Activated CD4-positive, CD25-positive, alpha-beta regulatory T cell treated with anti-CD3 and anti-CD28 coated beads, Interleukin-2, amount 50 U/mL, for 16 hours (primary cell): ENCODE data around the gene ERBIN.
"Not testable (repeated sequence)": the region's sequence is repeated elsewhere in the genome, so short reads cannot be mapped to it uniquely, and the experiment has no call there.

Experiments
- DNase-seq: peaks from one replicate; pipeline ENCODE4 v3.0.0-alpha.2; 2020; ENCODE audit warnings: low read depth, low spot score

Gene ERBIN

DNA sequence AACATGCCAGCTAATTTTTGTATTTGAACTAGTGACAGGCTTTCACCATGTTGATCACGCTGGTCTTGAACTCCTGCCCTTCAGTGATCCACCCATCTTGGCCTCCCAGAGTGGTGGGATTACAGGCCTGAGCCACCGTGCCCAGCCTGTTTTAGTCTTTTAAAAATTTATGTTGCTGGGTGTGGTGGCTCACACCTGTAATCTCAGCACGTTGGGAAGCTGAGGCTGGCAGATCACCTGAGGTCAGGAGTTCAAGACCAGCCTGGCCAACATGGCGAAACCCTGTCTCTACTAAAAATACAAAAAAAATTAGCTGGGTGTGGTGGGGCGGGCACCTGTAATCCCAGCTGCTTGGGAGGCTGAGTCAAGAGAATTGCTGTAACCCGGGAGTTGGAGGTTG lies 10.7 kb upstream of the ERBIN start:
- not testable (repeated sequence) for DNase-seq

DNA sequence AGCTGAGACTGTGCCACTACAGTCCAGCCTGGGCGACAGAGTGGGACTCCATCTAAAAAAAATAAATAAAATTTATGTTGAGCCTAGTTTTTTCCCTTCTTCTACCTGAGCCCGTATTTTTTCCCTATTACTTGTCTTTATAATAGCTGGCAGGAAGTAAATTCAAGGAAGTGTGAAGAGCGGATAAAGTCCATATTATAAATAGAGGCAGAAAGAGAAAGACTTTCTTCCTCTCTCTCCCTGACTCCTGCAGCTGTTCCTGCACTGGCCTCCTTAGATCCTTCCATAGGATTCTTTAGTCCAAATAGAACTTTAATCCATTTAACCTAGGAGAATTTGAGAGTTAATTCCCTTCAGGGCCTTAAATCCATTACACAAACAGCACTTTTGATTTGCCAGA lies 10.3 kb upstream of the ERBIN start:
- DNase-seq: no peak

DNA sequence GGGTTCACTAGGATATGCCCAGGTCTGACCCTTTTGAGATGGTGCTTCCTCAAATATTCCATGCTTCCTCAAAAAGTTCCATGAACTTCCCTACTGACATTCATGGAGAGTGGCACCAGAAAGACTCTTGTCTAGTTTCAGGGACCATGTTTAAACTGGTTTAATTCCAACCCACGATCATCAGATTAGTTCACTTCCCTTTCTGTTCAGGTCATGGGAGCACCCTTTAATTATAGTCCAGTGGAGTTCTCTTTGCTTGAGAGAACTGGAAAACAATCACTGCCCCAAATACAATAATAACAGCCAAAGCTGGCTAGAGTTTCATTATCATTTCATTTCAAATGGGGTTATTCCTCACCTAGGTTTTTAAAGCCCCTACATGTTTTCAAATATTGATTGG lies 9.7 kb upstream of the ERBIN start:
- DNase-seq: no peak

DNA sequence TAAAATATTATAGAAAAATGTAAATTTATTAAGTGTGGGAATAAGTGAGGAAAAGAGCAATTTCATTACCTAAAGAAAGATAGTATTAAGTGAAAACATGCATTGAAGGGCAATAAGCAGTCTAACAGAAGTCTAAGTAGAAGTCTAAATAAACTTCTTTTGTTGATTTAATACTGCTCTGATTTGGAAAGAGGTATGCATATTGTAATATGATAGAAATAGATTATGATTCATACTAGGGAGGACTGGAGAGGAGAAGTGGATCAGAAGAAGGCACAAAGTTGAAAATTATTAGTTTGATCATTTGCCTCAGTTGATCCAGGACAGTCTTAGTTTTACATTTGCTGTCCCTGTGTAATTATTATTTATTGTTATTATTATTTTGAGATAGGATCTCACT lies 6.6 kb upstream of the ERBIN start:
- DNase-seq: no peak

DNA sequence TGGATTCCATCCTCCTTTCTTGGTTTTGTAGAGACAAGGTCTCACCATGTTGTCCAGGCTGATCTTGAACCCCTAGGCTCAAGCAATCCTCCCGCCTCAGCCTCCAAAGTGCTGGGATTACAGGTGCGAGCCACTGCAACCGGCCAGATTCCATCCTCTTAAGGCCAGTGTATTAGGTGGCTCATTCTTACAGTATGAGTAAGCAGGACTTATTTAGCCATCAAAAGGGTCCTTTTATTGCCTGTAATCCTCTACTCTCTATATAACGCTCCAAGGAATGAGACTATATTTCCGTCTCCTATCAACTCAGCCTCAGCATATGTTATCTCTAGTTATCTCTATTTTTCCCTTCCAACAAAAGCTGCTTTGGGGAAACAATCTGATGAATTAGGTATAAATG lies 3.0 kb upstream of the ERBIN start:
- DNase-seq: no peak

DNA sequence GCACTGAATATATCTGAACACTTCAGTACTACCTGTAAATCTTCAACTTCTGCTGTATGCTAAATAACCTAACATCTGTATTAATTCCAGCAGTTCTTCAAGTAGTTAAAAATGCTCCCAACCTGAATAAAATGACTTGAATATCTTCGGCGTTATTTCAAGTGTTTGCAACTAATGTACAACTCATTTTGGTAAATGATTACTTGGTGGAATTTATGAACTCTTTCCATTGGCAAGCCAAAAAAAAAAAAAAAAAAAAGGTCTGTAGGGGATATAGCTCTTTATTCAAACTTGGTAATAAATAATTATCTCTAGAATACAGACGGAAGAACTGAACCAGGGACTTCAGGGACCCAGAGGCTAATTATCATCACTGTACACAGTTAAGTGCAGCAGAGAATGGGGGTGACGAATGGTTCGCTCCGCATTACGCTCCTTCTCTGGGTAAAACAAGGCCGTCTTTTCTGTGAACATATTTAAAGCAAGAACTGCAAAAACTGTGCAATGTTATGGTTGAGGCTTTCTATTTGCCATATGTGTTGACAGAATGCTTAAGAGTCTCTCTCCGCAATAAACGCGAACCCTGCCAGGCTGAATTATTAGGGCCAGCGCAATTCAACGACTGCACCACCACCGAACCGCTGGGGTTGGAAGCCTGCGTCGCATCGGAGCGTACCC lies 1.9 kb upstream of the ERBIN start:
- no peak for DNase-seq

DNA sequence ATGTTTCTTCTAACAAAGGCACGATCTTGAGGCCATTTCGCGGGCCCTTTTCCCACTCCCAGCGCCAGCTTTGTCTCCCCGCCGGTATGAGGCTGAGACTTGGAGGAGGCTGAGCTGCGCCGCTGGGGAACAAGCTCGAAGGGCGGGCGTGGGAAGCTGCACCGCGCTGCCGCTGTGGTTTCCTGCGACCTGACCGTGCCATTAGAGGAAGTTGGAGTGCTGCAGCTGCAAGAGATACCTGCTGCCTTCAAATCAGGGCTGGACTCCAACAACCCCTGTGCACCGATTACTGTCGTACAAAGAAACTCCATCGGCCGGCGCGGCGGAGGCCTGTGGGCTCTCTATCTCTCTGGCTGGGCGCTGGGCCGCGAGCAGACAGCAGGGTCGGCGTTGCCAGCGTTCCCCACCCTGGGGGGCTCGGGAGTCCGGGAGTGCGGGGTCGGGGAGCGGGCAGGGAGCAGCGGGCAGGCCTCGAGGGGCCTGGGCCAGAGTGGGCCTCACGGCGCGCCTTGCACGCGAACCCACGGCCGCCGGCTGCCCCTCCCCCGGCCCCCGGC lies 1.3 kb upstream of the ERBIN start:
- DNase-seq: peak; percentile 35

DNA sequence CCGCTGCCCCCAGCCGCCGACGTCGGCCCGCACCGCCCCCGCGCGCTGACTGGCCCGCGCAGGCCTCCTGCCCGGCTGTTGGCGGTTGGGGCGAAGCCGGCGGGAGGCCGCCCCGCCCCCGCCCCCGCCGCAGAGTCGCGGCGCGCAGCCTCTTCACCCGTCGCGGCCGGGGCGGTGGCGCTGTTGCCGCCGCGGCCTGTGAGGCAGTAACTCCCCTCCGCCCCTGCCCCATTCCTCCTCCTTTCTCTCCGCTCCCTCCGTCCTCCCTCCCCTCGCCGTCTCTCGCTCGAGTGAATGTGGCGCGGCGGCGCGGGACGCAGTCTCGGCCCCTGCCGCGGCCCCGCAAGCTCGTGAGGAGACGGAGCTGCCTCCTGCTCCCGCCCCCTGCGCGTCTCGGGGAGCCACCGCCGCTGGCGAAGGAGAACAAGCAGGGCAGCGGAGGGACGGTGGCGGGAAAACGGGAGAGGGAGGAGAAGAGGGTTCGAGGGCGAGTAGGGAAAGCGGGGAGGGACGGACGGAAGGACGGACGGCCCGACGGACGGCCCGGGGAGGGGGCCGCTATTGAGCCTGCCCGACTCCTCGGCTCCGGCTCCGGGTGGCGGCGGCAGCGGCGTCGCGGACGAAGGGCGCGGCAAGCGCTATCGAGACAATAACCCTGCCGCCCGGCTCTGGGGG lies 637 bp upstream of the ERBIN start:
- peak; percentile 56 for DNase-seq

DNA sequence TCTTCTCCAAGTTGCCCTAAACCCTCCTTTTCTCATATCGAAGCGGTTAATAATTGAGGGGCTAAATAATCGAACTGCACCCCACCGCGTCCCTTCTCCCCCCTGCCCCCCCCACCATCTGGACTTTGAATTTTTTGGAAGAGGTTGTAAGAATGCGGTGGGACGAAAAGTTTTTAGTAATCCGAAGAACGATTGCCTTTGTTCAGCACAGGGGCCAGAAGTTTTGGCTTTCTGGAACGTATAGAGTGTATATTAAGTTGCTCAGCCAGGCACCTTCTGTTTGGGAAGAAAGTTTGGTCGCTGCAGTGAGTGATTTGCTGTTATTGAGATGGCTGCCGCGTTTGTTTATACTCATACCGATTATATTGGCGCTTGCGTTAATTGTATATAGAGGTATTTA lies 518 bp downstream of the ERBIN start:
- DNase-seq: no peak

DNA sequence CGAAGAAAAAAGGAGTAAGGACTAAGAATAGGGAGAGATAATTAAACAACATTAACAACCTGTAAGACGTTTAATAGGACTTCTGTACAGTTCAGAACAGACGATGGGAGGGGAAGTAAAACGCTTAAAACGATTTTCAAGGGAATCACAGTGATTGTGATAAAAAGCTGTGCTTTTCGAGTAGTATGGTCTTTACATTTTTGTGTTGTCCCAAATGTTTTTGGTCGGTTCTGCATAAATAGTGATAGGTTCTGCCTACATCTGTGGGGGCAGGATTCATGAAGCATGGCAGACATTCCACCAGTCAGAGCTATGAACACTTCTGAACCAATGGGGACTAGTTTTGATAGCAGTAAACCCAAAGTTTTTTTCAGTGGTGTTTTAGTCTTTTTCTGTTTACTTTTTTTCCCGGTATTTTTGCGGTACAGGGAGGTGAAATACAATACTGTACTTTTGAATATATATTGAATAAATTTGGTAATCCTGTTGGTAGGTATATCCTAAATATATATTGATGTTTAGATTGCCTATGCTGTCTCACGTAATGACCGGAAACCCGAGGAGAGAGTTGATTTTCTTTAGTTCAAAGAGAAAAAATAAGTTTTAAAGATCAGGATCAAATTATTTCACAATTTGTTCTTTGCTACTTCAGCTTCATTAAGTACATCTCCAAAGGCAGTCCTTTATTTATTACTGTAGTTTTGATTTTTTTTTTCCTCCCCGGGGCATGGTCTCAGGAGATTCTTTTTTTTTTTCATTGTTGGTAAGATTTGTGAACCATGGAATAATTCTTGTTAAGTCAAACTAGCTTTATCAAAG lies 1.3 kb downstream of the ERBIN start:
- DNase-seq: no peak

DNA sequence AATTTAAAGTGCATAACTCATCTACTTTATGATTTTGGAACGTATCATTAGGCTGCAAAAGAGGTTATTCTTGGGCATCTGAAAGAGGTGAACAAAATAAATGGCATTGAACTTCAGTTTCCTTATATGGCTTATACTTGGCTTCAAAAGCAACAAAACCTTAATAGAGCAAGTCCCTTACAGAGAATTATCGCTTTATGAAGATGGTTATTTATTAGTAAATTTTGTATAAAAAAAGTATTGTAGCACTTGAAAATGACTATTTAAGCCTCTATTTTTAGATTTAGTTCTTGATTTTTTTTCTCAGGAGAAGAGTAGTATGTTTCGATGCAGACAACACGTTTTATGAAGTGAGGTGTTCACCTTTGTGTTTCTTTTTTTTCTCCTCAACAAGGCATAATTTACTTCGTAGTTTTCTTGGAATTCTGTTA lies 2.0 kb downstream of the ERBIN start:
- no peak for DNase-seq

DNA sequence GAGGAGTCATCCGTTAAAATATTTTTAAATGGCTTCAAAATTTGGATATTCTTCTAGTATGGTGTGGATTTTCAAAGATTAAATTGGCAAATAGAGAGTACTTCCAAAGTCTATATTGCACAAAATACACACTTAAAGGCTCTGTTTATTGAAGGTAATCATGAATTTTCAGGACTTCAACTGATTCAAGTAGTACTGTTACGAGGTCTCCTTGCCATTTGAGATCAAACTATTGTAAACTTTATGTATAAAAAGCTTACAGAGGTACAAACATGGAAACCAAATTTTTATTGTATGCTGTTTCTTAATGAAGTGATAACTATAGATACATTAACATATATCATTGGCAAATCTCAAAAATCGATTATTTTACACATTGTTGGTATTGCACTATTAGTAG lies 2.5 kb downstream of the ERBIN start:
- no peak for DNase-seq

DNA sequence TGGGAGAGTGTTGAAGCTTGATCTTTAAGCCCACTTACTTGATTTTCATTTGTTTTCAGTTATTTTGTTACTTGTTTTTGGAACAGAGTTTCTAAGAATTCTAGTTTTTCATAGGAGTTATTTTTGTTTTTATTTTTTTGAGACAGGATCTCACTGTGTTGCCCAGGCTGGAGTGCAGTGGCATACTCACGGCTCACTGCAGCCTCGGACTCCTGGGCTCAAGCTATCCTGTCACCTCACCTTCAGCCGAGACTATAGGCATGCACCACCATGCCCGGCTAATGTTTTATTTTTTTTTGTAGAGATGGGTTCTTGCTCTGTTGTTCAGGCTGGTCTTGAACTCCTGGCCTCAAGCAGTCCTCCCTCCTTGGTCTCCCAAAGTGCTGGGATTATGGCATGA lies 6.3 kb downstream of the ERBIN start:
- DNase-seq: no peak

DNA sequence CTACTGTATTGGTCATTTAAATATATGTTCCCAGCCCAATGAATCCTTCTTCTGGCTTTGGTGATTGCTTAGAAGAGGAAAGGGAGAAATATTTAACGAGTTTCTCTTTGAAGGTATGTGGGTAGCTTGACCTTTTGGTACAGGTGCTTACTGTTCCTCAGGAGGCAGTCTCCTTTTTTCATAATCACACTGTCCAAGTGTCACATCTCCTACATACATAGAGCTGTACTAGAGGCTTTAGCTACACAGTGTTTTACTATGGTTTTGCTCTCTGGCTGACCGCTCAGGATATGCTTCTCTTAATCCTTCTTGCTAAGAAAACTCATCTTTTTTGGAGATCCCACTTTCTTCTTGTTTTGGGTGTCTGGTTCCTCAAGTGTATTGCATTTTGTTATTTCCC lies 6.9 kb downstream of the ERBIN start:
- no peak for DNase-seq

DNA sequence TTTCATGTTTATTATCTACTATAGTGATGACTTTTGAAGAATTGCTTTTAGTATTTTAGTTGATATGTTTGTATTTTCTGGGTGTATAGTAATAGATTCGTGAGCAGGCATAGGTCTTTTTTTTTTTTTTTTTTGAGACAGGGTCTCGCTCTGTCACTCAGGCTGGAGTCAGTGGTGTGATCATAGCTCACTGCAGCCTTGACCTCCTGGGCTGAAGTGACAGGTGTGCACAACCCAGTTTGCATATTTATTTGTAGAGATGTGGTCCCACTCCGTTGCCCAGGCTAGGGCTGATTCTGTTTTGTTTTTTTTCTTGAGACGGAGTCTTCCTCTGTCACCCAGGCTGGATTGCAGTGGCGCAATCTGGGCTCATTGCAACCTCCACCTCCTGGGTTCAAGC lies 11.9 kb downstream of the ERBIN start:
- no peak for DNase-seq

DNA sequence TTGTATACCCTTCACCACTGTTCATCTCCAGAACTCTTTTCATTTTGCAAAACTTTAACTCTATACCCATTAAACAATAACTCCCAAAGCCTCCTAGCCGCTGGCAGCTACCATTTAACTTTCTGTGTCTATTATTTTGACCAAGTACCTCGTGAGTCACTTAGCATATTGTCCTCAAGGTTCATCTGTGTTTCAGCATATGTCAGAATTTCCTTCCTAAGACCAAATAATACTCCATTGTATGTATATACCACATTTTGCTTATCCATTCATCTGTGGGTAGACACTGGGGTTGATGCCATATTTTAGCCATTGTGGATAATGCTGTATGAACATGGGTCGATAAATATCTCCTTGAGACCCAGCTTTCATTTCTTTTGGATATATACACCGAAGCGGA lies 17.4 kb downstream of the ERBIN start:
- no peak for DNase-seq

DNA sequence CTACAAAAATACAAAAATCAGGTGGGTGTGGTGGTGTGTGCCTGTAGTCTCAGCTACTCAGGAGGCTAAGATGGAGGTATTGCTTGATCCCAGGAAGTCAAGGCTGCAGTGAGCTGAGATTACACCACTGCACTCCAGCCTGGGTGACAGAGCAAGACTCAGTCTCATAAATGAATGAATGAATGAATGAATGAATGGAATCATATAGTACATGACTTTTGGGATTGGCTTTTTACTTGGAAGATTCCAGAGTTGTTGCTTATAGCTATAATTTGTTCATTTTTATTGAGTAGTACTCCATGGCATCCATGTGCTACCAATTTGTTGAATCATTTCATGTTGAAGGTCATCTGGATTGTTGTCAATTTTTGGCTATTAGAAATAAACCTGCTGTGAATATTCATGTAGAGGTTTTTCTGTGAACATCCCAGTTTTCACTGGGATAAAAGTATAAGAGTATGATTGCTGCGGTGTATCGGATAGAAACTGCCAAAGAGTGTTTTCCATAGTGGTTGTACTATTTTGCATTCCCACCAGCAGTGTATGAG lies 19.9 kb downstream of the ERBIN start:
- no peak for DNase-seq

DNA sequence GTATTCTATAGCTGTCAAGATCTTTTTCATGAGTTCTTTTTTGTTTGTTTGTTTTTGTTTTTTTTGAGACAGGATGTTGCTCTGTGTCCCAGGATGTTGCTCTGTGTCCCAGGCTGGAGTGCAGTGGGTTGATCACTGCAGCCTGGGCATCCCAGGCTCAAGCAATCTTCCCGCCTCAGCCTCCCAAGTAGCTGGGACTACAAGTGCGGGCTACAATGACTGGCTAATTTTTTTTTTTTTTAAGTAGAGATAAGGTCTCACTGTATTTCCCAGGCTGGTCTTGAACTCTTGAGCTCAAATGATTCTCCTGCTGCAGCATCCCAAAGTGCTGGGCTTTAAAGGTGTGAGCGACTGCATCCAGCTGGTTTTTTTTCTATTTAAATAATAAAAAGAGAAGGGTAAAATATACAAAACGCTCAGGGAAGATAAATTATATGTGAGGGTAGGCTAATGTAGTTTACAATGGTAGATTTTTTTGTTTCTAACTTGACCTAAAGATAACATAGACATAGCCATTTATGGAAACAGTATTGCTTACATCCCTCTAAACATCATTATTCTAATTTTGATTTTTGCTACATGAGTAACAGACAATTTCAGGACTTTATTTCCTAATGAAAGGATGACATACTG lies 21.9 kb downstream of the ERBIN start:
- no peak for DNase-seq

DNA sequence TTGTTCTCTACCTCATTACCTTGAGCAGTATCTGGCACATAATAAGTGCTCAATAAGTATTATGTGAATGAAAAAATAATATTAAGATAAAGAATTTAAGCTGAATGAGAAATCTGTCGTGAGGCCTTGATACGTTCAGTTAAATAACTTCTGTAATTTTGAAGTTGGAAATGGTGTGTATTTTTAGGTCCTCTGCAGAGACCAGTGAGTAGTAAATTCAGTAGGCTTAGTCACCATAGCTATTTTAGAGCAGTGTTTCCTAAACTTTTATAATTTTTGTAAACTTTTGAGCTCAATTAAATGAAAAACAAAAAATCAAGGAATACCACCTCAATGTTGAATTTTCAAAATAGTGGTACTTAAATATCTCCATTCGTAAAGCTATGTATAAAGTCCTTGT lies 25.0 kb downstream of the ERBIN start:
- no peak for DNase-seq

DNA sequence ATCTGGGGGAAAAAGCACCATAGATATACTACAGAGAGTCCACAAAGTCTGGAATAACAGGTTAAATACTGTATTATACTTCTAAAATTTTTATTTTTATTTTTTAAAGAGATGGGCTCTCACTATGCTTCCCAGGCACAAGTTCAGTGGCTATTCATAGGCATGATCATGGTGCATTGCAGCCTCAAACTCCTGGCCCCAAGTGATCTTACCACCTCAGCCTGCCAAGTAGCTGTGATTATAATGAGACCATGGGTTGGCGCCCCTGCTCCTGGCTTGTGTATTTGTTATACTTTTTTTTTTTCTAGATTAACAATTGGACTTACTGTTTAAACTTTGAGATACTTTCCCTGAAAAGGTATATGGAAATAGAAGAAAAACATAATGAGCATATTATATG lies 25.9 kb downstream of the ERBIN start:
- no peak for DNase-seq

DNA sequence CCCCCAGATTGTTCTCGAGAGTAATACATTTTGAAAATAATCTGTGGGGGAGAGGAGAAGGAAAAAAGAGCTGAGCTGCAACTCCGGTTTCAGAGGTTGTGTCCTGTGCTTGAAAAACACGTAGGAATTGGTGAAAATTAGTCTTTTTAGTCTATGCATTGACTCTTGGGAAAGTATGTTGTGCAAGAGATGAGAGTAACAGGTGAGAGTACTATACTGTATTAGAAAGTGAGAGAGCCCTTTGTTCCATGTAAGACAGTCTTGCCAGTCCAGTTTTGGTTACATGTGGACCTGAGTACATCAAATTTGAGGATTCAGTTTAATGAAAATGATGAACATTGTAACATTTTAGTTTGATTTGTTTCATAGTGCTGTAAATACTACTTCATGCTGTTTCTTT lies 27.8 kb downstream of the ERBIN start:
- no peak for DNase-seq

DNA sequence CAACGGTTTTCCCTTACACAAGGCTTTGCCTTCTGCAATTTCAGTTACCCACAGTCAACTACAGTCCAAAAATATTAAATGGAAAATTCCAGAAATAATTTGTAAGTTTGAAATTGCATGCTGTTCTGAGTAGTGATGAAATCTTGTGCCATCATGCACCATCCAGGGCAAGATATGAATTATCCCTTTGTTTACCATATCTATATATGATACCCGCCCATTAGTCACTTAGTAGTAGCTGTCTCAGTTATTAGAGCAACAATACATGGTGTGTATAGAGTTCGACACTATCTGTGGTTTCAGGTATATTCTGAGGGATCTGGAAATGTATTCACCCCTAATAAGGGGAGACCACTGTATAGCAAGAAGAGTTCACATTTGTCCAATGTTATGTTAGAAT lies 29.4 kb downstream of the ERBIN start:
- DNase-seq: no peak
